SJCRH30 (cell line): ENCODE results near the gene LRRK1. TPM values are rescaled to one million over a fixed set of nuclear protein-coding genes. Genes with fewer than 3 reads are reported as not detected.

Source experiments
- DNase-seq, 2 experiments: peaks; one replicate each; pipeline ENCODE4 v3.0.0-alpha.2; 2015 to 2020
- H3K27ac ChIP-seq: fragments of 250-450 bp; sonication (Bioruptor Pico); 2 replicates; pipeline ENCODE4 v1.5.1; 2020; ENCODE audit warnings: mild to moderate bottlenecking, moderate library complexity
- H3K27me3 ChIP-seq: fragments of 250-450 bp; sonication (Bioruptor Pico); 2 replicates; pipeline ENCODE4 v1.5.1; 2020; ENCODE audit warnings: mild to moderate bottlenecking, moderate library complexity
- H3K36me3 ChIP-seq: fragments of 250-450 bp; sonication (Bioruptor Pico); 2 replicates; pipeline ENCODE4 v1.5.1; 2020; ENCODE audit warnings: mild to moderate bottlenecking, moderate library complexity
- H3K4me1 ChIP-seq: fragments of 250-450 bp; sonication (Bioruptor Pico); 2 replicates; pipeline ENCODE4 v1.5.1; 2020; ENCODE audit warnings: mild to moderate bottlenecking, moderate library complexity
- H3K4me3 ChIP-seq: fragments of 250-450 bp; sonication (Bioruptor Pico); 2 replicates; pipeline ENCODE4 v1.5.1; 2020; ENCODE audit warnings: mild to moderate bottlenecking, moderate library complexity
- H3K9me3 ChIP-seq: fragments of 250-450 bp; sonication (Bioruptor Pico); replicated peaks from 2 replicates; pipeline ENCODE4 v1.5.1; 2020; ENCODE audit warnings: mild to moderate bottlenecking, moderate library complexity
- total RNA-seq: library from RNA; depleted of rRNA; stranded (reverse); fragments of >200 nt; shearing (Covaris generic); gene quantifications from 2 replicates; pipeline ENCODE4 v1.2.3, GENCODE V29; 2014

Gene LRRK1
- total RNA-seq, 1 experiment from 2014 or later, result 5.8 TPM

DNA sequence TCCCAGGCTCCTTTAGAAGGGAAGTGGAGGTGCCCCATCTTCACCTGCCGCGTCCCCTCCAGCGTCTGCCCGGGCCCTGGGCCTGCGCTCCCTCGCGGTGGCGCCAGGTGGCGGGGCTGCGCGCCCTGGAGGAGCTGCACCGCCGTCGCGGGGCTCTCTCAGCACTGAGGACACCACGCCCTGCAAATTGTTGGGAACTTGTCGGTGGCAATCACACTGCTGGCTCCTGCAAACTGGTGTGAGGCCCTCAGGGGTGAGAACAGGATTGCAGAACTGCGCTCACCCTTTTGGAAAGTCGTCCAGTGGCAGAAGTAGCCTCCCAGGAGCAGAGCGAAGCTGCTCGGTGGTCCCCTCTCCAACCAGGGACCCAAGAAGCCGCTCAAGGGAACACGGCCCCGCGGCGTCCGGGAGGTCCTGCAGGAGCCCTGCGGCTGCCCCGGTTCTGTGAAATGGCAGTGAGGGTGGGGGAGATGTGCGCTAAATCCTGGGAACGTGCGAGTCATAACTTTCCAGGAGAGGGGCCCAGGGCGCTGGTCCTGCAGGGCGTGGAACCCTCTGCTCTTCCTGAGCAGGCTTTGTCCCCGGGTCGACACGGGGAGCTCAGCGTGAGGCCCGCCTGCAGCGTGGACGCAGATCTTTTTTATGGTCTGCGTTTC, 995 bp upstream of the LRRK1 start:
- H3K27ac ChIP-seq, result no peak overlapping the region

DNA sequence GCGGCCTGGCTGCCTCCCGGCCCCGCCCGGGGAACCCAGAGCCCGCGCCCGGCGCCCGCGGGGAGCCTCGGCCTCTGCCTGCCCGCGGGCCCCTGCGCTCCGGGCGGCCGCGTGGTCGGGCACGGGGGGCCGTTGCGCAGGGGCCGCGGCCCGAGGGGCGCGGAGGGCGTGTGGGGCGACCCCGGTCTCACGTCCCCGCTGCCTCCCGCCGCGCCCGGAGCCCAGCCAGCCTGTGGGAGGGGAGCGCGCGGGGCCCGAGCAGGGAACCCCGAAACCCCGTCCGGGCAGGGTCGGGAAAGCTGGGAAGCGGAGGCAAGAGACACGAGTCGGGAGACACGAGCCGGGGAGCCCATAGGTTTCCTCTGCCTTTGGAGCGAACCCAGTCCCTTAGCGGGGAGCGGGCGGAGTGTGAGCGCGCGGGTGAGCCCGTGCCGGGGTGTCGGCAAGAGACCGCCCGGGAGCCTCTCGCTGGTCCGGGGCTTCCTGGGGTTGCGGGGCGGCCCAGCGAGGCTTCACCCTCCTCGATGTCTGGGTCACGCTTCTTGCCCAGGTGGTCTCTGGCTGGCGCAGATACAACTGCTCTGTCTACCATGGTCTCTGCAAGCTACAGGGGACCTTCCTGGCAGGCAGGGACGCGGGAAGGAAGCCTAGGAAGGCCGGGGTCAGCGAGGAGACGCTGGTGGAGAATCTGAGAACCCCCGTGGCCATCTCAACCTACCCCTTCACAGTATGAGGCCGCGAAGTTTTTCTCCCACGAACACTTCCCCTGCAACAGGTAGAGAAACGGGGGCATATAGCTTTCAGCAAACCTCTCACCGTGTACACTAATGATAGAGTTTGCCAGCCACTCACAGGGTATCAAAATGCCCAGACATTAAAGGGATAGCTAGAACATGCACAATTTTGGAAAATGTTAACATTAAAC, 586 bp downstream of the LRRK1 start:
- no peaks in the 10 kb centered on the region for H3K4me1 ChIP-seq
- DNase-seq, result peak in 1 of 2 experiments; percentile 48

More for the DNA sequence above, 995 bp upstream of the LRRK1 start:
- peaks cover 34% of the 10 kb centered on the region for H3K36me3 ChIP-seq
- peaks cover 5% of the 10 kb centered on the region; the same call in 1 of the 2 replicates for H3K4me1 ChIP-seq
- DNase-seq, result no peak
- H3K9me3 ChIP-seq, result no peaks in the 10 kb centered on the region
- H3K4me3 ChIP-seq, result no peak overlapping the region
- no peaks in the 10 kb centered on the region for H3K27me3 ChIP-seq

DNA sequence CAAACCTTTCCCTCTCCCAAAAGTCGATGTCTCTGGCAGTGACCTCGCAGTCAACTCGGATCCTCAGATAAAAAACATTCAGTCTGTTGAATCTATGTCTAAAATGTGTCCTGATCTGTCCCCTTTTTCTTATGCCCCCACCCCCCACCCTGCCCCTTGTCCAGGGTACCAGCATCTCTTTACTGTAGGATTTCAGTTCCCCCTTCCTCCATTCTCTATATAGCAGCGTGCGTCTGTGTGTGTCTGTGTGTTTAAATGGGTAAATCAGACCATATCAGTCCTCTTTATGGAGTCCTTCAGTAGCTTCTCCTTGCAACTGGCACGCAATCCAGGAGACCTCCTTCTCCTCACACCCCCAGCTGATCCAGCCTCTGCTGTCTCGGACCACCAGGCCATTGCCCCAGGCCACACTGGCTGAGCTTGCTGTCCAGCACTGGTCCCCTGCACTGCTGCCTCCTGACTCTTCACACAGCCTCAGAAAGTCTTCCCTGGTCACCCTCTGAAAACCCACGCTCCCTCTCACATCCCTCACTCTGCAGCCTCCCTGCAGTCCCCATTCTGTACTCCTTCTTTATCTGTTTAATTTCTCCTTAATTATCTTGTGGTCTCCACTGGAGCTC, 1.5 kb downstream of the LRRK1 start:
- H3K9me3 ChIP-seq, result no peaks in the 10 kb centered on the region
- H3K27me3 ChIP-seq, result no peaks in the 10 kb centered on the region
- H3K27ac ChIP-seq, result no peak overlapping the region

More for the DNA sequence above, 586 bp downstream of the LRRK1 start:
- Histone ChIP-seq H3K4me3 (peak overlapping the region; percentile 68), H3K27me3 (no peaks in the 10 kb centered on the region), H3K9me3 (no peaks in the 10 kb centered on the region), H3K27ac (peak overlapping the region; percentile 63), H3K36me3 (peaks cover 18% of the 10 kb centered on the region)

DNA sequence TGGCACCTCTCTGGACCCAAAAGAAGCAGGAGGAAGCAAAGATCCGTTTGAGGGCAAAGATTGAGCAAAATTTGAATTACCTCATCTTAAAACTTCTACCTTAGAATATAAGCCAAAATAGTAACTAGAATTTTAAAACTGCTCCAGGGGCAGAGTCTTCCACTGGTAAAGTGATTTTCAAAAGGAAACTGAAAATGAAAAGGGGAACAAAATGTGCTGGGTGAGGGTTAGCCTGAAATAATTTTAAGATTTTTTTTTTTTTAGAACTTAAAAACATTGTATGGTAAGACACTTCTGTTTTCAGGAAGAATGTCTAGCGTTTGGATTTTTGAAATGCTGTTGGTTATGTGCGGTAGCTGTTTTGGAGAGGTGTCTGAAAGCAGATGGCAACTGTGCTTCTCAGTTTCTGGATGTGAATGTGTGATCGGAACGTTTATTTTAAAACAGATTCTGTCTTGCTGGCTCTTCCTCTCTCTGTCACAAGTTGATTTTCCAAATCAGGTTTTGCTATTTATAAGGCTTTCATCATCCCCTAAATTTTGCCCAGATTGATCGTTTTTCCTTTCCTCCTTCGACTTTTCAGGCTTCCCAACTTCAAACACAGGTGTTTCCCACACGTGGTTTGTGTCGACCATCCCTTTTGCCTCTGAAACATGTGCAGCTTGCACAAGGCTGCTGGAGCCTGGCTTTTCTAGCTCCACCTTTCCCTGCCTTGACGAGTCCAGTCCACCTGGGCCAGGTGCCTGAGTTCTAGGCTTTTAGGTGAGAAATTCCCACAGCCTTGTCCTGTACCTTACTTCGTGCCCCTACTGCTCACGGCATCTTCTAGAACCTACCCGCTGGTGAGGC, 3.3 kb downstream of the LRRK1 start:
- DNase-seq, result no peak
- Histone ChIP-seq H3K4me1 (no peaks in the 10 kb centered on the region), H3K27me3 (no peaks in the 10 kb centered on the region), H3K27ac (no peak overlapping the region), H3K36me3 (no peaks in the 10 kb centered on the region), H3K4me3 (no peak overlapping the region), H3K9me3 (no peaks in the 10 kb centered on the region)

More for the DNA sequence above, 1.5 kb downstream of the LRRK1 start:
- Histone ChIP-seq H3K4me3 (peak overlapping the region; percentile 68; the same call in 1 of the 2 replicates), H3K36me3 (peaks cover 9% of the 10 kb centered on the region), H3K4me1 (no peaks in the 10 kb centered on the region)
- no peak for DNase-seq

DNA sequence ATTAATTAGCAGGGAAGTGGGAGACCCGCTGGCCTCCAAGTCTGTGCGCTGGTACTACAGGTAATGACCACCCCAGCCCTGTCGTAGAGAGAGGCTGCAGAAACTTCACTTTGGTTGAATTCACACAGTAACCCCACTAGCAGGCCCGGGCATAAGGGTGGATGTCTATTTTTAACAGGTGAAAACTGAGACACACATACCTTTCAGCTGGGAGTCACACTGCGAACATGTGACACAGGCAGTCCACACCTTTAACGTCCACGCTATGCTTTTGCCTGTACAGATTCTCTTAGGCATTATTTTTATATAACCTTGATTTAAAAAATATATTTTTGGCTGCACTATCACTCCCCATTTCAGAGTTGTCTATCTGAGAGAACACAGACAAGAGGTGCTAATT, 3.9 kb downstream of the LRRK1 start:
- no peak for DNase-seq
- no peaks in the 10 kb centered on the region for H3K36me3 ChIP-seq
- no peaks in the 10 kb centered on the region for H3K9me3 ChIP-seq

DNA sequence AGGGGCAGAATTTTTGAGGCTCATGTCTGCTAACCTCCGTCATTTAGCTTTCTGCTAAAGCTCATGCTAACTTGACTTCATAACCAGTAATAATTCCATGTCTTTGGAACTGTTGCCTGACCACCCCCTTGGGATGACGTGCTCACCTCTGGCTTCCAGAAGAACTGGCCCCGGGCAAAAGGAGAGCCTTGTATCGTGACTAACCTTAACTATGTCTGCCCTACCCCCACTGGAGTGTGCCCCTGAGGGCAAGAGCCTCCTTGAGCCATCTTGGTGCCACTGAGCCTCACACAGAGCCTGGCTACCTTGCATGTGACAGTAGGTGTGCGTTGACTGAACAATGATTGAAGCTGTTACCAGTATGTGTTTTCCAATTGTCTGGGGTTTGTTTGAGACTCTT, 4.7 kb downstream of the LRRK1 start:
- no peak for DNase-seq
- H3K4me1 ChIP-seq, result no peaks in the 10 kb centered on the region
- no peaks in the 10 kb centered on the region for H3K9me3 ChIP-seq
- no peaks in the 10 kb centered on the region; the same call in 1 of the 2 replicates for H3K36me3 ChIP-seq
- H3K27ac ChIP-seq, result no peak overlapping the region
- no peaks in the 10 kb centered on the region for H3K27me3 ChIP-seq
- H3K4me3 ChIP-seq, result no peak overlapping the region

More for the DNA sequence above, 3.9 kb downstream of the LRRK1 start:
- Histone ChIP-seq H3K27ac (no peak overlapping the region), H3K4me3 (no peak overlapping the region), H3K4me1 (no peaks in the 10 kb centered on the region), H3K27me3 (no peaks in the 10 kb centered on the region)

DNA sequence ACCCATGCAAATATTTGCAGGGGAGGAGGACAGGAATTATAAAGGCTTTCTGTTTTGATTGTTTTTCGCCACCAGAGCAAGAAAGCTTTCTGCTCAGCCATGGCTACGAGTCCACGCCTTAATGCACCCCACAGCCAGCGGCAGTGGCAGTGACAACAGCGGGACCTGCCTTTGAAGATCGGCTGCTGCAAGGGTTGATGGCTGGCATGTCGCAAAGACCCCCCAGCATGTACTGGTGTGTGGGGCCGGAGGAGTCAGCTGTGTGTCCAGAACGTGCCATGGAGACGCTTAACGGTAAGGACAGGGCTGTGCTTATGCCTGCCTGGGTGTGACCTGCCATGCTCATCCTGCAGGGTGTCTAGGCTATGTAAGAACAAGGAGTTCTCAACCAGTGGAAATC, 5.3 kb downstream of the LRRK1 start:
- no peak for DNase-seq
- no peak overlapping the region for H3K27ac ChIP-seq

DNA sequence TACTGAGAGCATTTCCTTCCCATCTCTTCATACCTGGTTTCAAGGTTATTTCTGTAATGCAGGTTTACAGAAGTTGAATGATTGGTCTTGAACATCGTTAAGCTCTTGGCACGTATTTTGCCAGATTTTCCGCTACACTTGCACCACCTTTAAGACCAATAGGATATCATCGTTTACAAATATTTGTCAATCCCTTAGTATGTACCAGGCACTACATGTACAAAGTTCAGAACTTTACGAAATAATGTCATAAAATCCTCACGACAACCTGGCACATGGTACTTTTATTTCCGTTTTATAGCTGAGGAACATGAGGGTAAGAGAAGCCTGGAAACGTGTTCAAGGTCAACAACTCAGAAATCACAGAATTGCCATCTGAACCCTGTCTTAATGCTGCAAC, 6.3 kb downstream of the LRRK1 start:
- no peak overlapping the region for H3K4me3 ChIP-seq
- no peaks in the 10 kb centered on the region; the same call in 1 of the 2 replicates for H3K36me3 ChIP-seq
- H3K27ac ChIP-seq, result no peak overlapping the region
- no peaks in the 10 kb centered on the region for H3K9me3 ChIP-seq
- no peaks in the 10 kb centered on the region for H3K4me1 ChIP-seq
- no peak for DNase-seq
- H3K27me3 ChIP-seq, result no peaks in the 10 kb centered on the region

More for the DNA sequence above, 5.3 kb downstream of the LRRK1 start:
- Histone ChIP-seq H3K27me3 (no peaks in the 10 kb centered on the region), H3K4me3 (no peak overlapping the region), H3K4me1 (no peaks in the 10 kb centered on the region), H3K36me3 (no peaks in the 10 kb centered on the region; the same call in 1 of the 2 replicates), H3K9me3 (no peaks in the 10 kb centered on the region)

DNA sequence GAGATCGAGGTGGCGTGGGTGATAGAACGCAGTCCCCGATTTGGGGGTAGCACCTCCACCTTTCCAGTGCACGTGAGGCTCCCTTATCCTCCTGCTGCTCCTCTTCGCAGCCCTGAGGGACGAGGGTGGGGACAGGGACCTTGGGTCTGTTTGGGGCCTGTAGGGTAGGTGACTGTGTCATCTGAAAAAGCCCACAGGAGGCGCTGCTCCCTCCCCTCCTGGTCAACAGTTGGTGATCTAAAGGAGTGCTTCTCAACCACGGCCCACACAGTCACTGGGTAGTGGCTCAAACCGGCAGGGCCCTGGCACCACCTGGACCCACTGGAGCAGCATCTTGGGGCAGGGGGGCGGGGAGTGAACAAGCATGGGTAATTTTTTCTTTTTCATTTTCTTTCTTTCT, 7.1 kb downstream of the LRRK1 start:
- DNase-seq, result no peak

DNA sequence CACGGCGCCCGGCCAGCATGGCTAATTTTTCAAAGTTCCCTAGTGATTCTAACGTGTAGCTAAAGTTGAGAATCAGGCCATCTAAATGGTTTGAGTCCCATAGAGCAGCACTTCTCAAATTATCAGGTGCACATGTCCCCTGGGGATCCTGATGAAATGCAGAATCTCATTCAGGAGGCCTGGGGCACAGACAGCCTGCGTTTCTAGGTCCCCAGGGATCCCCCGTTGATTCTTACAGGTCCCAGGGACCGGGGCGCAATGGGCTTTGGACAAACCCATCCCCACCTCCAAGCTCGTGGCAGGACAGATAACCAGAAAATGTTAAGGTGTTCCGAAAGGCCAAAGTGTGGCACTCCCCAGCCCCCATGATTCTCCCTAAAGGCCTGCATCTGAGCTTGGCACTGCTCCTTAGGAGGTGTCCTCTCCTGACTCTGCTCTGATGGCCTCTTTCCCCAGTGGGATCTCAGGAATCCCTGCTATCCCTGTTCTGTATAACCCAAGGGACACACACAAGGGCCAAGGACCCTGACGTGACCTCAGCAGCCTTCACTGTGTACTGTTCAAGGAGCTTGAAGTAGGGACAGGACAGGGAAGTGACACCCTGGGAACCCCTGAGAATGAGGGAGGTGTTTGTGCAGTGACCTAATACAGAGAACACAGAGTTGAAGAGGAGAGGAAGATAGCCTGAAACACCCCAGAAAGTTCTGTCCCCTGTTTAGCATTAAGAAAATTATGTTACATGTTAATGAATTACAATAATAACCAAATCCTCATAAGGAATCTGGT, 8.0 kb downstream of the LRRK1 start:
- Histone ChIP-seq H3K9me3 (no peaks in the 10 kb centered on the region), H3K27ac (no peak overlapping the region), H3K27me3 (no peaks in the 10 kb centered on the region), H3K4me1 (no peaks in the 10 kb centered on the region), H3K36me3 (no peaks in the 10 kb centered on the region; the same call in 1 of the 2 replicates), H3K4me3 (no peak overlapping the region)
- no peak for DNase-seq

More for the DNA sequence above, 7.1 kb downstream of the LRRK1 start:
- H3K4me3 ChIP-seq, result no peak overlapping the region
- no peaks in the 10 kb centered on the region; the same call in 1 of the 2 replicates for H3K36me3 ChIP-seq
- H3K27me3 ChIP-seq, result no peaks in the 10 kb centered on the region
- no peaks in the 10 kb centered on the region for H3K4me1 ChIP-seq
- no peaks in the 10 kb centered on the region for H3K9me3 ChIP-seq
- H3K27ac ChIP-seq, result no peak overlapping the region

DNA sequence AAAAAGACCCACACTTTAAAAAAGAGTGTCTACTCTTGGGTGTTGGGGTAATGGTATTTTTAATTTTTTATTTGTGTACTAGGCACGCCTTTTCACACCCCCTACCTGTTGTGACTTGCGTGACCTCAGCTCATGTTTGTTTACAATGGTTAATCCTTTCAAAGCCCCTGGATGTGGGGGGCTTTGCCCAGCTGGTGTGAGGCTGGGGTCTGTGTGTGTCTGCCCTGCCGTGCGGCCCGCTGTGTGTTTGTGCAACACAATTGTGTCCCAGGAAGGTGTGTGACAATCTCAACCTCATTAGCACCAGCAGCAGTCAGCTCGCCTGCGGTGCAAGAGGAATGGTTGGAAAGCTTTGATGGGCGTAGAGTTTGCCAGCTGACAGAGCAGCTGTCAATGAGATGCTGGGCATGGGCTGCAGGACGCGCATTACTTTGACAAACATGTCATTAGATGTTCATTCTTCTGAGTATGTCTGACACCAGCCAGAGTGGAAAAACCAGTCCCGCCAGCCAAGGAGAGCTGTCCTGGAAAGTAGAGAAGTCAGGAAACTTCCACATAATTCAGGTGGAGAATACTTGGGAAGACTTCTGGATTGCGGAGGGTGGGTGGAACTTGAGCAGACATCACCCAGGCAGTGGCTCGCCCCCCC, 9.6 kb downstream of the LRRK1 start:
- DNase-seq, result no peak
- Histone ChIP-seq H3K9me3 (no peaks in the 10 kb centered on the region), H3K27me3 (no peaks in the 10 kb centered on the region), H3K36me3 (no peaks in the 10 kb centered on the region; the same call in 1 of the 2 replicates), H3K4me1 (no peaks in the 10 kb centered on the region), H3K27ac (no peak overlapping the region), H3K4me3 (no peak overlapping the region)

DNA sequence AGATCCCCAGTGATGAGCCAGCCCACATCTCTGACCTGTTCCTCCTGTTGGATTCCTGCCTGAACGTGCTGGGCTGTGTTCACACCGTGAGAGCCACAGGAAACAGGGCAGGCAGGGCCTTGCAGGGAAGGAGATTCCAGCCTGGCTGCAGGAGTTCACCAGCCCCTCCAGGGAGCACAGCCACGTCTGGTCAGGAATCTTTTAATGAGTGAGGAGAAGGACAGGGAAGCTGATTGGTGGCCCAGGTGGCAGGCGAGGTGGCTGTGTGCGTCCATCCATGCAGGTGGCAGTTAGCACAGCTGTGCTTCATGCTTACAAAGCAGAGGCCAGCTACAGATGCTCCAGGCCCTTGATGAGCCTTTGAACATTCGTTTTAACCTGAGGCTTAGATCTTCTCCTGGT, 10.5 kb downstream of the LRRK1 start:
- no peak for DNase-seq
- no peak overlapping the region for H3K27ac ChIP-seq
- no peaks in the 10 kb centered on the region for H3K9me3 ChIP-seq
- no peaks in the 10 kb centered on the region for H3K27me3 ChIP-seq
- no peak overlapping the region for H3K4me3 ChIP-seq
- H3K4me1 ChIP-seq, result no peaks in the 10 kb centered on the region
- H3K36me3 ChIP-seq, result no peaks in the 10 kb centered on the region; the same call in 1 of the 2 replicates

DNA sequence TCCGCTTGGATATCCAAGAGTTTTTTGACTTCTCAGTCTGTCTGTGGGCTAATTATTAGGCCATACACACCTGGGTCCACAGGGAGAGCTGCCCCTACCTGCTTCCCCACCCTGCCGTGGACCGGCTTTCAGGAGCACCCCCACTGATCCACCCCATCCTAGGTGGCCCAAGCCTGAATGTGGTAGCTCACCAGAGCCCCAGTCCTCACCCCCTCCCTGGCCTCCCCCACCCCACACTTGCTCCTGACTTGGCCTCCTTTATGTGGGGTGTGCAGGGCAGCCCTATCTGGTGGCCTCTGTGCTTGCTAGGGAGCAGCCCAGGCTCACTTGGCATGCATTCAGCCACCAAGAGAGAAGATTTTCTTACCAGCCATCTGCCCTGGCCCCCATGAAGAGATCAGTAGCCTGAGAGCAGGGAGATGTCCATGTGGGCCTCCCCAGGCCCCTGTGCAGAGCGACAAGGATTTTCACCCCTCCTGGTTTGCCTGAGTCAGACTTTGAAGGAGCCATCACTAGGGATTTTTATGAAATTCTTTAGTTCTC, 11.2 kb downstream of the LRRK1 start:
- no peaks in the 10 kb centered on the region for H3K4me1 ChIP-seq
- no peaks in the 10 kb centered on the region for H3K27me3 ChIP-seq
- DNase-seq, result no peak
- no peaks in the 10 kb centered on the region for H3K9me3 ChIP-seq
- no peak overlapping the region for H3K27ac ChIP-seq
- no peak overlapping the region for H3K4me3 ChIP-seq
- H3K36me3 ChIP-seq, result no peaks in the 10 kb centered on the region; the same call in 1 of the 2 replicates
